GM12874 (cell line): ENCODE data around the gene MROH2B.

Experiments used
- TF ChIP-seq, protein P1 (sequence below): IDR thresholded peaks from 2 replicates; pipeline ENCODE4 v1.5.1; 2011; ENCODE audit warnings: low read depth, mild to moderate bottlenecking, control low read depth, low read length, moderate library complexity; ENCODE audit not compliant: insufficient read depth

Gene MROH2B

DNA sequence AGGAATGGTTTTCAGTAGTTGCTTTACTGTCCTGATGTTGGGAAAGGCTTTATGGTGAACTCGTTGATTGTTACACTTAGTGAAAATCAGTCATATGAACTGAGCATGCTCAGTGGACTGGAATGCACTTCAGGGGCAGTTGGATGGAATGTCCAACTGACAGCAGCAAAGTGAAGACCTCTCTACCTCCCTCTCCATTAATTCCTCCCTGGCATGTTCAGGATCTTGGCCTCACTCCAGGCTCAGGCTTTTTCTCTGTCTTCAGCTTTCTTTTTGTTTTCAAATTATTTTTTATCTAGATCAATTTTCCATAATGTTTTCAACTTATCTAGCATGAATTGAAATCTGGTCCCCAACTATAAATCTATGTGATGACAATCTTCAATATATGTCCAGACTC, at the start of gene MROH2B:
TSS of gene MROH2B (minus strand) at position 101 of the 400 bp plus-strand sequence. CDS start 490 bp downstream, outside the sequence.
- TF ChIP-seq, protein P1, sequence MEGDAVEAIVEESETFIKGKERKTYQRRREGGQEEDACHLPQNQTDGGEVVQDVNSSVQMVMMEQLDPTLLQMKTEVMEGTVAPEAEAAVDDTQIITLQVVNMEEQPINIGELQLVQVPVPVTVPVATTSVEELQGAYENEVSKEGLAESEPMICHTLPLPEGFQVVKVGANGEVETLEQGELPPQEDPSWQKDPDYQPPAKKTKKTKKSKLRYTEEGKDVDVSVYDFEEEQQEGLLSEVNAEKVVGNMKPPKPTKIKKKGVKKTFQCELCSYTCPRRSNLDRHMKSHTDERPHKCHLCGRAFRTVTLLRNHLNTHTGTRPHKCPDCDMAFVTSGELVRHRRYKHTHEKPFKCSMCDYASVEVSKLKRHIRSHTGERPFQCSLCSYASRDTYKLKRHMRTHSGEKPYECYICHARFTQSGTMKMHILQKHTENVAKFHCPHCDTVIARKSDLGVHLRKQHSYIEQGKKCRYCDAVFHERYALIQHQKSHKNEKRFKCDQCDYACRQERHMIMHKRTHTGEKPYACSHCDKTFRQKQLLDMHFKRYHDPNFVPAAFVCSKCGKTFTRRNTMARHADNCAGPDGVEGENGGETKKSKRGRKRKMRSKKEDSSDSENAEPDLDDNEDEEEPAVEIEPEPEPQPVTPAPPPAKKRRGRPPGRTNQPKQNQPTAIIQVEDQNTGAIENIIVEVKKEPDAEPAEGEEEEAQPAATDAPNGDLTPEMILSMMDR = no peak

GRCh38 chr5:41120600-41120999, 49.5 kb upstream of the MROH2B start:
- TF ChIP-seq, protein P1 = no peak

- TF ChIP-seq, protein P1 = no peak
Measured at GRCh38 chr5:41118177-41118576, 47.0 kb upstream of the MROH2B start.

DNA sequence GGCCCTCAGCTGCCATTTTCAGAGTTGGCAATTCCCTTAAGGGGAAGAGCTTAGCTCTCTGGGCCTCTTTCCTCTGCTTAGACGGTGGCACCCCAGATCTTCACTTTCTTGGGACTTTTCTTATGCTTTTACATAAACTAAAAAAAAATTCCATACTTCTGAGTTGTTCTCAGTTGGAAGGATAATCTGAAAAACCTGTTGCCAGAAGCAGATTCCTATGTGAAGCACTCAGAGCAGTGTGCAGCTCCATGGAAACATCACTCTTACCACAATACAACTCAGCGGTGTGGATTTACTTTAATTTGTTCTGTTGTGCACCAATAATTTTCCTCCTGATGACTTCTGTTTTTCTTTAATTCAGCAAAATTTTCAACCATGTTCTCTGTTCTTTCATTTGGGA, 44.1 kb upstream of the MROH2B start:
- TF ChIP-seq, protein P1 = no peak

DNA sequence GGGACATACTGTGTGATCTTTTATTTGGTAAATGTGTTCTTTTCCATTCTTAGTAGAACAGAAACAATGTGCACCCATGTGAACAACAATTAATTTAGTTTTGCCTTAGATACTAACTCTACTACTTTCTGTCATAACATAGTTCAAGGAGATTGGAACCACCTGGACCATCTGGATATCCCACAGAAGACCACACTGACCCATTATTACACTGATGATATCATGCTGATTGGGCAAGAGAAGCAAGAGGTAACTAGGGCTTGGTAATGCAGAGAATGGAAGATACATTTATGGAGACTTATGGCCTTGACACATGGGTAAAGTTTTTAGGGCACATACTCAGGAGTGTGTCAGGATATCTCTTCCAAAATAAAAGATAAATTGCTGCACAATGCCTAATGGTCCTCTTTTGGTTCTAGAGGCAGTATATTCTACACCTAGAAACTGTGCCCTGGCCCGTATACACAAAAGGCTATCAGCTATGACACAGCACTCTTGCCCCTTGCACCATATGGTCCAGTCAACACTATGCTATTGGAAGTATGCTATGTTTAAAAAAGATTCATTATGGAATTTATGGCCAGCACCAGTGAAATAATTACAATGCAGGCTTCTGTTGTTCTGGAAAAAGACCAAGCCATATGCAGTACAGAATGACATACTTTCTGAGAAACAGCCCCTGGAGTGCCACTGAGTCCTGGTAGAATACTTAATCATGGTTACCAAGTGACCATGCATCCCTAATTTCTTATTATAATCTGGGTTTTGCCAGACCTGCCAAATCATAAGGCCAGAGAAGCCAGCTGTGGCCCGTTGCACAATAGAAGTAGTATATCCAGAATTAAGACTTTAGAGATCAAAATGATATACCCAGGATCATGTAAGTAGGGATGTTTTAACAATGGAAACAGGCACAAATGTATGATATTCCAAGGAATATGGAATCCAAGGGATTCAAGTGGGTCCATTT, 41.6 kb upstream of the MROH2B start:
- TF ChIP-seq, protein P1 = no peak

DNA sequence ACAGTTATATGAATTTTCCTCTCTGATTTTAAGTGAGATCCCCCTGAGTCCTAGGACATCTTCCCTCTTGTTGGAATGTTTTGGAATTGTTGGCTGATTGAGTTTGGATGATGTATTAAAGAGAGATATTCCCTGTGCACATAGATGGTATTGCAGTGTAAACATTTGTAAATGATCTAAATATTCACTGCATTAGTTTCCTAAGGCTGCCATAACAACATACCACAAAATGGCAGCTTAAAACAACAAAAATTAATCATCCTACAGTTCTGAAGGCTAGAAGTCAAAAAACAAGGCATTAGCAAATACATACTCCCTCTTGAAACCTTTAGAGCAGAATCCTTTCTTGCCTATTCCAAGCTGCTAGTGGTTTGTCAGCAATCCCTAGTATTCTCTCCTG, 38.0 kb upstream of the MROH2B start:
- TF ChIP-seq, protein P1 = no peak

GRCh38 chr5:41102341-41102740, 31.2 kb upstream of the MROH2B start:
- TF ChIP-seq, protein P1 = no peak
